GM23338 (cell line): ENCODE data around the gene RGS7. TPM values are rescaled to one million over a fixed set of nuclear protein-coding genes. Genes with fewer than 3 reads are reported as not detected.

Experiments used
- ATAC-seq: fragments of 200-7000 bp; cut with Tn5 transposase; 3 replicates; pipeline ENCODE4 v1.9.1; 2020
- DNase-seq: peaks from one replicate; pipeline ENCODE4 v3.0.0-alpha.2; 2015; ENCODE audit warnings: low spot score
- H2AFZ ChIP-seq: fragments of 200-600 bp; sonication (generic); 2 replicates; pipeline ENCODE4 v1.8.0; 2016; ENCODE audit warnings: antibody characterized with exemption, mild to moderate bottlenecking, moderate library complexity
- H3F3A ChIP-seq: fragments of 200-600 bp; sonication (generic); replicated peaks from 2 replicates; pipeline ENCODE4 v1.8.0; 2017; ENCODE audit warnings: antibody characterized with exemption, mixed run types, low read depth
- H3K27ac ChIP-seq: fragments of 200-600 bp; sonication (generic); 2 replicates; pipeline ENCODE4 v1.6.1; 2016; ENCODE audit warnings: low read depth
- H3K27me3 ChIP-seq: fragments of 200-600 bp; sonication (generic); 2 replicates; pipeline ENCODE4 v1.8.0; 2016; ENCODE audit warnings: mild to moderate bottlenecking, mixed run types, moderate library complexity; ENCODE audit not compliant: insufficient read depth
- H3K36me3 ChIP-seq: fragments of 200-600 bp; sonication (generic); 2 replicates; pipeline ENCODE4 v1.8.0; 2016; ENCODE audit warnings: mild to moderate bottlenecking; ENCODE audit not compliant: insufficient read depth
- H3K4me1 ChIP-seq: fragments of 200-600 bp; sonication (generic); 2 replicates; pipeline ENCODE4 v1.8.0; 2016; ENCODE audit warnings: mild to moderate bottlenecking, moderate library complexity; ENCODE audit not compliant: insufficient read depth
- H3K4me2 ChIP-seq: fragments of 200-600 bp; sonication (generic); 2 replicates; pipeline ENCODE4 v1.7.1; 2017; ENCODE audit warnings: mixed run types
- H3K4me3 ChIP-seq: fragments of 200-600 bp; sonication (generic); 2 replicates; pipeline ENCODE4 v1.6.1; 2016; ENCODE audit warnings: mixed run types
- H3K79me2 ChIP-seq: fragments of 200-600 bp; sonication (generic); replicated peaks from 2 replicates; pipeline ENCODE4 v1.8.0; 2017; ENCODE audit warnings: mild to moderate bottlenecking; ENCODE audit not compliant: insufficient read depth
- H3K9me2 ChIP-seq: fragments of 200-600 bp; sonication (generic); 2 replicates; pipeline ENCODE4 v1.8.0; 2017; ENCODE audit not compliant: insufficient read depth
- H4K20me1 ChIP-seq: fragments of 200-600 bp; sonication (generic); replicated peaks from 2 replicates; pipeline ENCODE4 v1.8.0; 2017; ENCODE audit warnings: mild to moderate bottlenecking; ENCODE audit not compliant: insufficient read depth
- H3K27ac Mint-ChIP-seq: 2 replicates; pipeline ENCODE4 v1.8.0; 2020; ENCODE audit warnings: inconsistent platforms, mild to moderate bottlenecking, moderate library complexity, mixed read lengths
- H3K27me3 Mint-ChIP-seq: 3 replicates; pipeline ENCODE4 v1.8.0; 2022; ENCODE audit warnings: low read depth, mild to moderate bottlenecking, moderate library complexity, mixed read lengths, inconsistent platforms; ENCODE audit not compliant: insufficient read depth, poor library complexity
- H3K36me3 Mint-ChIP-seq: 3 replicates; pipeline ENCODE4 v1.8.0; 2021; ENCODE audit warnings: low read depth, mild to moderate bottlenecking, inconsistent platforms, moderate library complexity, mixed read lengths
- H3K4me1 Mint-ChIP-seq: 3 replicates; pipeline ENCODE4 v1.8.0; 2020; ENCODE audit warnings: mild to moderate bottlenecking, inconsistent platforms, mixed read lengths
- H3K4me3 Mint-ChIP-seq: 3 replicates; pipeline ENCODE4 v1.8.0; 2021; ENCODE audit warnings: moderate library complexity, mild to moderate bottlenecking, inconsistent platforms, mixed read lengths
- H3K9me3 Mint-ChIP-seq: 3 replicates; pipeline ENCODE4 v1.8.0; 2020; ENCODE audit warnings: moderate library complexity, mild to moderate bottlenecking, inconsistent platforms, mixed read lengths
- CREB1 ChIP-seq: fragments of 250-450 bp; sonication (Bioruptor Pico); IDR thresholded peaks from 2 replicates; pipeline ENCODE4 v1.5.0; 2020; ENCODE audit warnings: low read depth, mild to moderate bottlenecking, moderate library complexity
- EZH2 ChIP-seq: fragments of 200-600 bp; sonication (generic); IDR thresholded peaks from one replicate; pipeline ENCODE4 v1.8.0; 2017; ENCODE audit warnings: antibody characterized with exemption, mild to moderate bottlenecking, low read depth; ENCODE audit not compliant: unreplicated experiment
- EZH2phosphoT487 ChIP-seq: fragments of 200-600 bp; sonication (generic); IDR thresholded peaks from one replicate; pipeline ENCODE4 v1.8.1; 2018; ENCODE audit warnings: antibody characterized with exemption; ENCODE audit not compliant: unreplicated experiment
- JUNB ChIP-seq: IDR thresholded peaks from one replicate; pipeline ENCODE4 v1.6.1; 2016; ENCODE audit warnings: antibody characterized with exemption; ENCODE audit not compliant: unreplicated experiment
- NANOG ChIP-seq: IDR thresholded peaks from 2 replicates; pipeline ENCODE4 v1.6.1; 2016; ENCODE audit warnings: antibody characterized with exemption, borderline replicate concordance
- POLR2AphosphoS5 ChIP-seq: IDR thresholded peaks from 2 replicates; pipeline ENCODE4 v1.6.1; 2016; ENCODE audit warnings: antibody characterized with exemption, low read depth
- STAT1 ChIP-seq: IDR thresholded peaks from one replicate; pipeline ENCODE4 v1.6.1; 2016; ENCODE audit warnings: antibody characterized with exemption; ENCODE audit not compliant: unreplicated experiment
- ZNF114 ChIP-seq: fragments of 250-450 bp; sonication (Bioruptor Pico); IDR thresholded peaks from 2 replicates; pipeline ENCODE4 v1.5.0; 2020; ENCODE audit warnings: mild to moderate bottlenecking, moderate library complexity
- ZNF331 ChIP-seq: fragments of 250-450 bp; sonication (Bioruptor Pico); IDR thresholded peaks from 2 replicates; pipeline ENCODE4 v1.5.0; 2020; ENCODE audit warnings: low read depth, mild to moderate bottlenecking, moderate library complexity
- polyA plus RNA-seq: library from polyadenylated mRNA; unstranded; fragments of >200 nt; fragmentation: Nextera tagmentation; extraction: Ambion mirVana; gene quantifications from 2 replicates; pipeline ENCODE4 v1.2.1, GENCODE V29; 2016
- total RNA-seq: library from RNA; depleted of rRNA; stranded (reverse); fragments of >200 nt; shearing (Covaris generic); gene quantifications from 2 replicates; pipeline ENCODE4 v1.2.3, GENCODE V29; 2014
- TF ChIP-seq, protein P1 (sequence below): IDR thresholded peaks from 2 replicates; pipeline ENCODE4 v1.6.1; 2016; ENCODE audit warnings: antibody characterized with exemption
- TF ChIP-seq, protein P2 (sequence below): IDR thresholded peaks from one replicate; pipeline ENCODE4 v1.6.1; 2018; ENCODE audit warnings: antibody characterized with exemption; ENCODE audit not compliant: unreplicated experiment
- TF ChIP-seq, protein P3 (sequence below), 2 experiments: fragments of 200-600 bp in 1 of 2; sonication (generic) in 1 of 2; conservative IDR thresholded peaks; 2 replicates each; pipeline versions ENCODE4 v1.5.1 to v1.6.1; 2016 to 2017; ENCODE audit warnings: antibody characterized with exemption in 2 of 2, low read depth in 2 of 2, mild to moderate bottlenecking in 2 of 2, moderate library complexity in 1 of 2
- TF ChIP-seq, protein P4 (sequence below): fragments of 250-450 bp; sonication (Bioruptor Pico); IDR thresholded peaks from 2 replicates; pipeline ENCODE4 v1.5.0; 2020; ENCODE audit warnings: mild to moderate bottlenecking, moderate library complexity

Gene RGS7
- total and polyA plus RNA-seq, 2 experiments from 2014 or later: 2.0 to 2.2 TPM

DNA sequence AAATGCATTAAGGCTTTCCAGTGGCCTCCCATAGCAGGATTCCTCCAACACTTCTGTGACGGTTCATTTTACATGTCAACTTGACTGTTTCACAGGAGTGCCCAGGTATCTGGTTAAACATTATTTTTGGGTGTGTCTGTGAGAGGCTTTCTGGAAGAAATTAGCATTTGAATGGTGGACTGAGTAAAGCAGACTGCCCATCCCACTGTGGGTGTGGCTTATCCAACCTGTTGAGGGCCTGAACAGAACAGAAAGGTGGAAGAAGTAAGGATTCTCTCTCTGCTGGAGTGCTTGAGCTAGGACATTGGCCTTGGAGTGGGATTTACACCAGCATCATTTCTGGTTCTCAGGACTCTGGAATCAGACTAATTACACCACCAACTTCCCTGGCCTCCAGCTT, 85.6 kb downstream of the RGS7 start:
- Histone ChIP-seq H3K36me3 (no peaks in the 10 kb centered on the region; the same call in 1 of the 2 replicates), H3F3A (no peaks in the 10 kb centered on the region), H3K27me3 (no peaks in the 10 kb centered on the region), H3K79me2 (no peaks in the 10 kb centered on the region), H3K27ac (no peak overlapping the region), H3K4me3 (no peak overlapping the region), H4K20me1 (no peaks in the 10 kb centered on the region), H3K4me2 (no peak overlapping the region), H3K9me2 (peaks cover 4% of the 10 kb centered on the region), H2AFZ (no peak overlapping the region), H3K4me1 (no peaks in the 10 kb centered on the region)
- TF ChIP-seq JUNB: no peak
- TF ChIP-seq, protein P1, sequence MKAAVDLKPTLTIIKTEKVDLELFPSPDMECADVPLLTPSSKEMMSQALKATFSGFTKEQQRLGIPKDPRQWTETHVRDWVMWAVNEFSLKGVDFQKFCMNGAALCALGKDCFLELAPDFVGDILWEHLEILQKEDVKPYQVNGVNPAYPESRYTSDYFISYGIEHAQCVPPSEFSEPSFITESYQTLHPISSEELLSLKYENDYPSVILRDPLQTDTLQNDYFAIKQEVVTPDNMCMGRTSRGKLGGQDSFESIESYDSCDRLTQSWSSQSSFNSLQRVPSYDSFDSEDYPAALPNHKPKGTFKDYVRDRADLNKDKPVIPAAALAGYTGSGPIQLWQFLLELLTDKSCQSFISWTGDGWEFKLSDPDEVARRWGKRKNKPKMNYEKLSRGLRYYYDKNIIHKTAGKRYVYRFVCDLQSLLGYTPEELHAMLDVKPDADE: no peak
- TF ChIP-seq, protein P2, sequence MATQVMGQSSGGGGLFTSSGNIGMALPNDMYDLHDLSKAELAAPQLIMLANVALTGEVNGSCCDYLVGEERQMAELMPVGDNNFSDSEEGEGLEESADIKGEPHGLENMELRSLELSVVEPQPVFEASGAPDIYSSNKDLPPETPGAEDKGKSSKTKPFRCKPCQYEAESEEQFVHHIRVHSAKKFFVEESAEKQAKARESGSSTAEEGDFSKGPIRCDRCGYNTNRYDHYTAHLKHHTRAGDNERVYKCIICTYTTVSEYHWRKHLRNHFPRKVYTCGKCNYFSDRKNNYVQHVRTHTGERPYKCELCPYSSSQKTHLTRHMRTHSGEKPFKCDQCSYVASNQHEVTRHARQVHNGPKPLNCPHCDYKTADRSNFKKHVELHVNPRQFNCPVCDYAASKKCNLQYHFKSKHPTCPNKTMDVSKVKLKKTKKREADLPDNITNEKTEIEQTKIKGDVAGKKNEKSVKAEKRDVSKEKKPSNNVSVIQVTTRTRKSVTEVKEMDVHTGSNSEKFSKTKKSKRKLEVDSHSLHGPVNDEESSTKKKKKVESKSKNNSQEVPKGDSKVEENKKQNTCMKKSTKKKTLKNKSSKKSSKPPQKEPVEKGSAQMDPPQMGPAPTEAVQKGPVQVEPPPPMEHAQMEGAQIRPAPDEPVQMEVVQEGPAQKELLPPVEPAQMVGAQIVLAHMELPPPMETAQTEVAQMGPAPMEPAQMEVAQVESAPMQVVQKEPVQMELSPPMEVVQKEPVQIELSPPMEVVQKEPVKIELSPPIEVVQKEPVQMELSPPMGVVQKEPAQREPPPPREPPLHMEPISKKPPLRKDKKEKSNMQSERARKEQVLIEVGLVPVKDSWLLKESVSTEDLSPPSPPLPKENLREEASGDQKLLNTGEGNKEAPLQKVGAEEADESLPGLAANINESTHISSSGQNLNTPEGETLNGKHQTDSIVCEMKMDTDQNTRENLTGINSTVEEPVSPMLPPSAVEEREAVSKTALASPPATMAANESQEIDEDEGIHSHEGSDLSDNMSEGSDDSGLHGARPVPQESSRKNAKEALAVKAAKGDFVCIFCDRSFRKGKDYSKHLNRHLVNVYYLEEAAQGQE: no peak
- no peak for TF ChIP-seq ZNF331 (CRISPR knock-in tag)
- no peak for TF ChIP-seq EZH2phosphoT487
- TF ChIP-seq, protein P3, sequence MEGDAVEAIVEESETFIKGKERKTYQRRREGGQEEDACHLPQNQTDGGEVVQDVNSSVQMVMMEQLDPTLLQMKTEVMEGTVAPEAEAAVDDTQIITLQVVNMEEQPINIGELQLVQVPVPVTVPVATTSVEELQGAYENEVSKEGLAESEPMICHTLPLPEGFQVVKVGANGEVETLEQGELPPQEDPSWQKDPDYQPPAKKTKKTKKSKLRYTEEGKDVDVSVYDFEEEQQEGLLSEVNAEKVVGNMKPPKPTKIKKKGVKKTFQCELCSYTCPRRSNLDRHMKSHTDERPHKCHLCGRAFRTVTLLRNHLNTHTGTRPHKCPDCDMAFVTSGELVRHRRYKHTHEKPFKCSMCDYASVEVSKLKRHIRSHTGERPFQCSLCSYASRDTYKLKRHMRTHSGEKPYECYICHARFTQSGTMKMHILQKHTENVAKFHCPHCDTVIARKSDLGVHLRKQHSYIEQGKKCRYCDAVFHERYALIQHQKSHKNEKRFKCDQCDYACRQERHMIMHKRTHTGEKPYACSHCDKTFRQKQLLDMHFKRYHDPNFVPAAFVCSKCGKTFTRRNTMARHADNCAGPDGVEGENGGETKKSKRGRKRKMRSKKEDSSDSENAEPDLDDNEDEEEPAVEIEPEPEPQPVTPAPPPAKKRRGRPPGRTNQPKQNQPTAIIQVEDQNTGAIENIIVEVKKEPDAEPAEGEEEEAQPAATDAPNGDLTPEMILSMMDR (conservative IDR thresholded peaks at IDR 0.05; ENCODE audit: low read depth in 2 of 2): no peak
- TF ChIP-seq CREB1 (CRISPR knock-in tag): no peak
- no peak for TF ChIP-seq EZH2
- TF ChIP-seq ZNF114 (CRISPR knock-in tag): no peak
- no peak for TF ChIP-seq STAT1
- TF ChIP-seq, protein P4, sequence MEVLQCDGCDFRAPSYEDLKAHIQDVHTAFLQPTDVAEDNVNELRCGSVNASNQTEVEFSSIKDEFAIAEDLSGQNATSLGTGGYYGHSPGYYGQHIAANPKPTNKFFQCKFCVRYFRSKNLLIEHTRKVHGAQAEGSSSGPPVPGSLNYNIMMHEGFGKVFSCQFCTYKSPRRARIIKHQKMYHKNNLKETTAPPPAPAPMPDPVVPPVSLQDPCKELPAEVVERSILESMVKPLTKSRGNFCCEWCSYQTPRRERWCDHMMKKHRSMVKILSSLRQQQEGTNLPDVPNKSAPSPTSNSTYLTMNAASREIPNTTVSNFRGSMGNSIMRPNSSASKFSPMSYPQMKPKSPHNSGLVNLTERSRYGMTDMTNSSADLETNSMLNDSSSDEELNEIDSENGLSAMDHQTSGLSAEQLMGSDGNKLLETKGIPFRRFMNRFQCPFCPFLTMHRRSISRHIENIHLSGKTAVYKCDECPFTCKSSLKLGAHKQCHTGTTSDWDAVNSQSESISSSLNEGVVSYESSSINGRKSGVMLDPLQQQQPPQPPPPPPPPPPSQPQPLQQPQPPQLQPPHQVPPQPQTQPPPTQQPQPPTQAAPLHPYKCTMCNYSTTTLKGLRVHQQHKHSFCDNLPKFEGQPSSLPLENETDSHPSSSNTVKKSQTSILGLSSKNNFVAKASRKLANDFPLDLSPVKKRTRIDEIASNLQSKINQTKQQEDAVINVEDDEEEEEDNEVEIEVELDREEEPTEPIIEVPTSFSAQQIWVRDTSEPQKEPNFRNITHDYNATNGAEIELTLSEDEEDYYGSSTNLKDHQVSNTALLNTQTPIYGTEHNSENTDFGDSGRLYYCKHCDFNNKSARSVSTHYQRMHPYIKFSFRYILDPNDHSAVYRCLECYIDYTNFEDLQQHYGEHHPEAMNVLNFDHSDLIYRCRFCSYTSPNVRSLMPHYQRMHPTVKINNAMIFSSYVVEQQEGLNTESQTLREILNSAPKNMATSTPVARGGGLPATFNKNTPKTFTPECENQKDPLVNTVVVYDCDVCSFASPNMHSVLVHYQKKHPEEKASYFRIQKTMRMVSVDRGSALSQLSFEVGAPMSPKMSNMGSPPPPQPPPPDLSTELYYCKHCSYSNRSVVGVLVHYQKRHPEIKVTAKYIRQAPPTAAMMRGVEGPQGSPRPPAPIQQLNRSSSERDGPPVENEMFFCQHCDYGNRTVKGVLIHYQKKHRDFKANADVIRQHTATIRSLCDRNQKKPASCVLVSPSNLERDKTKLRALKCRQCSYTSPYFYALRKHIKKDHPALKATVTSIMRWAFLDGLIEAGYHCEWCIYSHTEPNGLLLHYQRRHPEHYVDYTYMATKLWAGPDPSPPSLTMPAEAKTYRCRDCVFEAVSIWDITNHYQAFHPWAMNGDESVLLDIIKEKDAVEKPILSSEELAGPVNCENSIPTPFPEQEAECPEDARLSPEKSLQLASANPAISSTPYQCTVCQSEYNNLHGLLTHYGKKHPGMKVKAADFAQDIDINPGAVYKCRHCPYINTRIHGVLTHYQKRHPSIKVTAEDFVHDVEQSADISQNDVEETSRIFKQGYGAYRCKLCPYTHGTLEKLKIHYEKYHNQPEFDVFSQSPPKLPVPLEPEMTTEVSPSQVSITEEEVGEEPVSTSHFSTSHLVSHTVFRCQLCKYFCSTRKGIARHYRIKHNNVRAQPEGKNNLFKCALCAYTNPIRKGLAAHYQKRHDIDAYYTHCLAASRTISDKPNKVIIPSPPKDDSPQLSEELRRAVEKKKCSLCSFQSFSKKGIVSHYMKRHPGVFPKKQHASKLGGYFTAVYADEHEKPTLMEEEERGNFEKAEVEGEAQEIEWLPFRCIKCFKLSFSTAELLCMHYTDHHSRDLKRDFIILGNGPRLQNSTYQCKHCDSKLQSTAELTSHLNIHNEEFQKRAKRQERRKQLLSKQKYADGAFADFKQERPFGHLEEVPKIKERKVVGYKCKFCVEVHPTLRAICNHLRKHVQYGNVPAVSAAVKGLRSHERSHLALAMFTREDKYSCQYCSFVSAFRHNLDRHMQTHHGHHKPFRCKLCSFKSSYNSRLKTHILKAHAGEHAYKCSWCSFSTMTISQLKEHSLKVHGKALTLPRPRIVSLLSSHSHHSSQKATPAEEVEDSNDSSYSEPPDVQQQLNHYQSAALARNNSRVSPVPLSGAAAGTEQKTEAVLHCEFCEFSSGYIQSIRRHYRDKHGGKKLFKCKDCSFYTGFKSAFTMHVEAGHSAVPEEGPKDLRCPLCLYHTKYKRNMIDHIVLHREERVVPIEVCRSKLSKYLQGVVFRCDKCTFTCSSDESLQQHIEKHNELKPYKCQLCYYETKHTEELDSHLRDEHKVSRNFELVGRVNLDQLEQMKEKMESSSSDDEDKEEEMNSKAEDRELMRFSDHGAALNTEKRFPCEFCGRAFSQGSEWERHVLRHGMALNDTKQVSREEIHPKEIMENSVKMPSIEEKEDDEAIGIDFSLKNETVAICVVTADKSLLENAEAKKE (CRISPR knock-in tag): no peak
- no peak for TF ChIP-seq POLR2AphosphoS5
- TF ChIP-seq NANOG: no peak
- no peak for ATAC-seq
- Mint-ChIP-seq H3K27me3 (peaks cover 2% of the 10 kb centered on the region), H3K36me3 (peaks cover 22% of the 10 kb centered on the region), H3K9me3 (peaks cover 23% of the 10 kb centered on the region), H3K4me1 (no peaks in the 10 kb centered on the region; the same call in 2 of the 3 replicates), H3K27ac (no peak overlapping the region), H3K4me3 (no peak overlapping the region)
- no peak for DNase-seq
